Kidney (tissue), 14 donors: ENCODE measurements around the gene NEU3. TPM values are rescaled to one million over a fixed set of nuclear protein-coding genes. Genes with fewer than 3 reads are reported as not detected.

Source experiments
- DNase-seq, 5 donors: peaks; one replicate each; pipeline ENCODE4 v3.0.0-alpha.2; 2013 to 2020
- FAIRE-seq: peaks from 2 replicates; lab custom pipeline; 2012; peaks lifted over from hg19 to GRCh38; lab: Jason Lieb, UNC
- H3K27ac ChIP-seq, 2 donors: one replicate each; pipeline ENCODE4 v1.7.0; 2013; ENCODE audit warnings: low read depth in 2 of 2, low read length in 2 of 2, inconsistent platforms in 1 of 2
- H3K27me3 ChIP-seq: one replicate; pipeline ENCODE4 v1.7.1; 2013; ENCODE audit warnings: low read length, inconsistent platforms; ENCODE audit not compliant: control insufficient read depth, insufficient read depth
- H3K36me3 ChIP-seq, 3 donors: one replicate each; pipeline versions ENCODE4 v1.7.0 to v1.7.1; 2013; ENCODE audit warnings: low read length in 3 of 3, control low read depth in 1 of 3, inconsistent platforms in 1 of 3; ENCODE audit not compliant: insufficient read depth in 3 of 3, control insufficient read depth in 2 of 3
- H3K4me1 ChIP-seq, 3 donors: one replicate each; pipeline versions ENCODE4 v1.7.0 to v1.7.1; 2013; ENCODE audit warnings: low read length in 3 of 3, inconsistent platforms in 1 of 3, low read depth in 1 of 3; ENCODE audit not compliant: control insufficient read depth in 2 of 3, insufficient read depth in 2 of 3
- H3K4me3 ChIP-seq, 3 donors: one replicate each; pipeline versions ENCODE4 v1.7.0 to v1.8.1; 2013; ENCODE audit warnings: low read length in 3 of 3, control low read depth in 1 of 3, inconsistent platforms in 1 of 3
- H3K9ac ChIP-seq, 3 donors: one replicate each; pipeline versions ENCODE4 v1.7.0 to v1.7.1; 2013; ENCODE audit warnings: low read length in 3 of 3, control low read depth in 1 of 3, inconsistent platforms in 1 of 3
- H3K9me3 ChIP-seq, 3 donors: one replicate each; pipeline versions ENCODE4 v1.7.0 to v1.7.1; 2013; ENCODE audit warnings: low read length in 3 of 3, control low read depth in 1 of 3, inconsistent platforms in 1 of 3; ENCODE audit not compliant: control insufficient read depth in 2 of 3, insufficient read depth in 1 of 3
- intact Hi-C: fragments of 100-400 bp; cut with DNase I; formaldehyde crosslinking; loops from one replicate; pipeline ENCODE4 v1.11.1; 2022
- polyA plus RNA-seq: library from polyadenylated mRNA; stranded (reverse); fragments of 350-450 nt; fragmentation: Illumina TruSeq; extraction: RNeasy Lipid Tissue Mini Kit (QIAGEN cat#74804); gene quantifications from one replicate; pipeline ENCODE4 v1.2.3, GENCODE V29; 2014; ENCODE audit warnings: low read depth, low replicate concordance; ENCODE audit not compliant: insufficient read depth
- total RNA-seq: library from RNA; stranded (reverse); fragmentation: NEBNext Ultra II Directional; extraction: Animal tissue kit (Norgen Biotek cat#: 25700); gene quantifications from one replicate; pipeline ENCODE4 v1.2.1, GENCODE V29; 2021
- TF ChIP-seq, protein P1 (sequence below): IDR thresholded peaks from 3 replicates; pipeline ENCODE4 v1.5.1; 2012; ENCODE audit warnings: mild to moderate bottlenecking, moderate library complexity, borderline replicate concordance; ENCODE audit not compliant: insufficient read depth; ENCODE audit errors: extremely low read depth
- donor health status: control.
- donor health status: control.
- donor health status: control.
- donor health status: control.
- donor health status: control.
- donor health status: DM: yes; HTN: yes; CAD: no.
- donor health status: Normal renal cell carcinoma (clear cell type).

Gene NEU3
- total and polyA plus RNA-seq, 2 donors from 2014 or later = 2.8 to 13.2 TPM

GRCh38 chr11:75031224-75031753 lies 42.6 kb downstream of the NEU3 start:
- no peak for DNase-seq
- no peak for FAIRE-seq
- Histone ChIP-seq H3K27ac (no peak overlapping the region), H3K27me3 (no peaks in the 10 kb centered on the region), H3K36me3 (no peaks in the 10 kb centered on the region), H3K4me3 (no peak overlapping the region), H3K4me1 (no peaks in the 10 kb centered on the region), H3K9ac (no peak overlapping the region), H3K9me3 (no peaks in the 10 kb centered on the region)
- intact Hi-C loops = no loop called here
- TF ChIP-seq, protein P1, sequence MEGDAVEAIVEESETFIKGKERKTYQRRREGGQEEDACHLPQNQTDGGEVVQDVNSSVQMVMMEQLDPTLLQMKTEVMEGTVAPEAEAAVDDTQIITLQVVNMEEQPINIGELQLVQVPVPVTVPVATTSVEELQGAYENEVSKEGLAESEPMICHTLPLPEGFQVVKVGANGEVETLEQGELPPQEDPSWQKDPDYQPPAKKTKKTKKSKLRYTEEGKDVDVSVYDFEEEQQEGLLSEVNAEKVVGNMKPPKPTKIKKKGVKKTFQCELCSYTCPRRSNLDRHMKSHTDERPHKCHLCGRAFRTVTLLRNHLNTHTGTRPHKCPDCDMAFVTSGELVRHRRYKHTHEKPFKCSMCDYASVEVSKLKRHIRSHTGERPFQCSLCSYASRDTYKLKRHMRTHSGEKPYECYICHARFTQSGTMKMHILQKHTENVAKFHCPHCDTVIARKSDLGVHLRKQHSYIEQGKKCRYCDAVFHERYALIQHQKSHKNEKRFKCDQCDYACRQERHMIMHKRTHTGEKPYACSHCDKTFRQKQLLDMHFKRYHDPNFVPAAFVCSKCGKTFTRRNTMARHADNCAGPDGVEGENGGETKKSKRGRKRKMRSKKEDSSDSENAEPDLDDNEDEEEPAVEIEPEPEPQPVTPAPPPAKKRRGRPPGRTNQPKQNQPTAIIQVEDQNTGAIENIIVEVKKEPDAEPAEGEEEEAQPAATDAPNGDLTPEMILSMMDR = no peak

DNA sequence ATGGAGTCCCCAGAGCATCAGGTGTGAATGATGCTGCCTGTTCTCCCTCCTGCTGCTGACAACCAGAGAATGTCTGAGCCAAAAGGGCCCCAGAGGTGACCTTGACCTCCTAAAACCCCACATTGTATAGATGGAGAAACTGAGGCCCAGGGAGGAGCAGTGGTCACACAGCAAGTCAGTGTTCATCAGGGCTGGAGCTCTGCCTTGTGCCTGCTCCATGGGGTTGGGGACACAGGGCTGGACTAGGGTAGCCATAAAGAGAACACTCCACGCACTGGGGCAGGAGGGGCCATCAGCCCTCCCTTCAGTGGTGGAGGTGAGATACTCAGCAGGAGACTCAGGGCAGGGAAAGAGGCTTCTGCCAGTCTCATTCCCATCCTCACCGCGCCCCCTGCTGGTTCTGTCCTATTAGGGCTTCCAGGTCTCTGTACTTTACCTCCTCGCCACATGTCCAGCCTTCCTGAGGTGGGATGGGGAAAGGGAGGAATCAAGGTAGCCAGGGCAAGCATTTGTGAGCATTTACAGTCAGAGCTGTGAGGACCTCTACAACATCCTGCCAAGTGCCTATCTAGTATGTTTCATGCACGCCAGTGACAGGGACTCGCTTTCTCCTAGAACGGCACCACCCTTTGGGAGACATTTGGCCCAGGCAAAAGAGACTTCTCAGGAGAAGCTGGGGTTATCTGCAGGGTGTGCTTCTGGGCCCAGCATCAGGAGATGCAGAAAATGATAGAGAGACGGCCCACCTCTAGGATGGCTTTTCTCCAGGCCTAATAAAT lies 43.2 kb downstream of the NEU3 start:
- no peaks in the 10 kb centered on the region for H3K9me3 ChIP-seq
- H3K27ac ChIP-seq = no peak overlapping the region
- TF ChIP-seq, protein P1 = peak; percentile 88
- DNase-seq (peak; percentile 53 to 80 (median 74)), FAIRE-seq (no peak)
- no peaks in the 10 kb centered on the region for H3K27me3 ChIP-seq
- H3K4me1 ChIP-seq = no peaks in the 10 kb centered on the region
- H3K4me3 ChIP-seq = no peak overlapping the region
- H3K9ac ChIP-seq = no peak overlapping the region
- H3K36me3 ChIP-seq = no peaks in the 10 kb centered on the region
- intact Hi-C loops = no loop called here

DNA sequence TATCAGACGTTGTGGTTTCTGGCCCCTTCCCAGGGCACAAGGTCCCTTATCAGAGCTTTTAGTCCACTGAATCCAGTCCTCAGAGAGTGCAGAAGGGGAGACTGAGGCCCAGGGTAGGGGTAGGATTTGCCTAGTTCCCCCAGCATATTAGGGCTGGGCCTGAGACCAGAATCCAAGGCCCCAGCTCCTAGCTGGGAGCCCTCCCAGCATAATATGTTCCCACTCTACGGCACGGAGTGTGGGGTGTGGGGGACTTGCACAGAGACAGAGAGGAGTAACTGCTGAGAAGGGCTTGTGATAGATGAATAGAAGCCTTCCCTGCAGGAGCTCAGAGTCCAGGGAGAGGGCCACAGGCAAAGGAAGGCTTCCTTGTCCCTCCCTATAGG lies 43.8 kb downstream of the NEU3 start:
- TF ChIP-seq, protein P1 = no peak
- intact Hi-C loops = no loop called here
- Histone ChIP-seq H3K4me3 (no peak overlapping the region), H3K9ac (no peak overlapping the region), H3K27me3 (no peaks in the 10 kb centered on the region), H3K36me3 (no peaks in the 10 kb centered on the region), H3K27ac (no peak overlapping the region), H3K9me3 (no peaks in the 10 kb centered on the region), H3K4me1 (no peaks in the 10 kb centered on the region)
- DNase-seq = no peak
- no peak for FAIRE-seq
